GM23248 (cell line): Measurements from ENCODE around the gene STX1B. TPM values are rescaled to one million over a fixed set of nuclear protein-coding genes. Genes with fewer than 3 reads are reported as not detected.

ENCODE experiments used
- DNase-seq: peaks from one replicate; pipeline ENCODE4 v3.0.0-alpha.2; 2015
- H2AFZ ChIP-seq: fragments of 200-600 bp; sonication (generic); 2 replicates; pipeline ENCODE4 v1.6.1; 2016; ENCODE audit warnings: antibody characterized with exemption
- H3F3A ChIP-seq: fragments of 200-600 bp; sonication (generic); 2 replicates; pipeline ENCODE4 v1.6.1; 2016; ENCODE audit warnings: mild to moderate bottlenecking, antibody characterized with exemption, mixed run types; ENCODE audit not compliant: insufficient read depth
- H3K27ac ChIP-seq: fragments of 200-600 bp; sonication (generic); 2 replicates; pipeline ENCODE4 v1.5.1; 2016; ENCODE audit warnings: mild to moderate bottlenecking
- H3K27me3 ChIP-seq: fragments of 200-600 bp; sonication (generic); replicated peaks from 2 replicates; pipeline ENCODE4 v1.6.1; 2016; ENCODE audit warnings: mild to moderate bottlenecking; ENCODE audit not compliant: insufficient read depth
- H3K36me3 ChIP-seq: fragments of 200-600 bp; sonication (generic); 2 replicates; pipeline ENCODE4 v1.6.1; 2016; ENCODE audit warnings: low read depth, mild to moderate bottlenecking
- H3K4me1 ChIP-seq: fragments of 200-600 bp; sonication (generic); 2 replicates; pipeline ENCODE4 v1.6.1; 2016; ENCODE audit warnings: mild to moderate bottlenecking; ENCODE audit not compliant: insufficient read depth
- H3K4me2 ChIP-seq: fragments of 200-600 bp; sonication (generic); one replicate; pipeline ENCODE4 v1.6.1; 2016; ENCODE audit warnings: mild to moderate bottlenecking; ENCODE audit not compliant: unreplicated experiment
- H3K4me3 ChIP-seq: fragments of 200-600 bp; sonication (generic); 2 replicates; pipeline ENCODE4 v1.5.1; 2016; ENCODE audit warnings: mild to moderate bottlenecking
- H3K79me2 ChIP-seq: fragments of 200-600 bp; sonication (generic); 2 replicates; pipeline ENCODE4 v1.6.1; 2016; ENCODE audit warnings: mild to moderate bottlenecking; ENCODE audit not compliant: insufficient read depth
- H3K9ac ChIP-seq: fragments of 200-600 bp; sonication (generic); 2 replicates; pipeline ENCODE4 v1.6.1; 2016; ENCODE audit warnings: mild to moderate bottlenecking
- H3K9me2 ChIP-seq: fragments of 200-600 bp; sonication (generic); 2 replicates; pipeline ENCODE4 v1.6.1; 2016; ENCODE audit warnings: mixed run types, mild to moderate bottlenecking, moderate library complexity; ENCODE audit not compliant: insufficient read depth
- H3K9me3 ChIP-seq: fragments of 200-600 bp; sonication (generic); one replicate; pipeline ENCODE4 v1.6.1; 2017; ENCODE audit warnings: low read depth
- H4K20me1 ChIP-seq: fragments of 200-600 bp; sonication (generic); 2 replicates; pipeline ENCODE4 v1.6.0; 2016; ENCODE audit not compliant: insufficient read depth
- EZH2 ChIP-seq: fragments of 200-600 bp; sonication (generic); IDR thresholded peaks from 2 replicates; pipeline ENCODE4 v1.6.1; 2018; ENCODE audit warnings: antibody characterized with exemption, mild to moderate bottlenecking; ENCODE audit not compliant: insufficient read depth, poor library complexity, severe bottlenecking
- EZH2phosphoT487 ChIP-seq: fragments of 200-600 bp; sonication (generic); IDR thresholded peaks from 2 replicates; pipeline ENCODE4 v1.6.1; 2018; ENCODE audit warnings: antibody characterized with exemption, moderate library complexity, mild to moderate bottlenecking, low read depth; ENCODE audit not compliant: insufficient read depth
- WGBS, 2 experiments: methylation state at CpG; one replicate each; pipeline ENCODE4 v1.1.6; 2015 to 2017; ENCODE audit warnings: low lambda C conversion rate in 2 of 2, low coverage in 1 of 2; ENCODE audit errors: missing lambda C conversion rate in 2 of 2; 5-methylcytosine and 5-hydroxymethylcytosine counted together
- in situ Hi-C: fragments of 300-500 bp; cut with MboI; formaldehyde crosslinking; loops from 2 replicates; pipeline ENCODE4 v1.15.0; 2020
- polyA plus RNA-seq: library from polyadenylated mRNA; unstranded; fragments of >200 nt; fragmentation: Nextera tagmentation; extraction: Ambion mirVana; gene quantifications from 2 replicates; pipeline ENCODE4 v1.2.1, GENCODE V29; 2016
- total RNA-seq: library from RNA; depleted of rRNA; stranded (reverse); fragments of >200 nt; shearing (Covaris generic); gene quantifications from 2 replicates; pipeline ENCODE4 v1.2.3, GENCODE V29; 2014

Gene STX1B
- total and polyA plus RNA-seq, 2 experiments from 2014 or later = 0.23 to 2.3 TPM

DNA sequence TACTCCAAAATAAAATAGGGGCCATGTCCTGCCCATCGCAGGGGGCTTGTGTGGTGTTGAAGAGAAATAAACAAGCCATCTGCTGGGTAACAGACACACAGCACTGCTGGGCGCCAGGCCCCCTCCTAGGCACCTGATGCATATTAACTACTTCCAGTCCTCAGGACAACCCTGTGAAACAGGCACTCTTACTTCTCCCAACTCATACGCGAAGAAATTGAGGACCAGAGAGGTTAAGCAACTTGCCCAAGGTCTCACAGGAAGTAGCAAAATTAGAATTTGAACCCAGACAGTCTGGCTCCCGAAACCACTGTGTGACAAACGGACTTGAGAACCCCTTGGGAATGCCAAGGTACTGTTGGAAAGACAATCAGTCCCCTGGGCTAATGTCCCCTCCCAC is 2.8 kb downstream of the STX1B start:
- TF ChIP-seq EZH2 (no peak), EZH2phosphoT487 (no peak)
- no peak overlapping the region for H3K9ac ChIP-seq
- H4K20me1 ChIP-seq = no peaks in the 10 kb centered on the region
- in situ Hi-C loops = no loop called here
- DNase-seq = no peak
- no peak overlapping the region for H2AFZ ChIP-seq
- no peaks in the 10 kb centered on the region for H3K9me3 ChIP-seq
- H3K9me2 ChIP-seq = no peaks in the 10 kb centered on the region
- H3K79me2 ChIP-seq = no peaks in the 10 kb centered on the region
- H3K36me3 ChIP-seq = no peaks in the 10 kb centered on the region
- 65 to 66% methylated on average over 6 of the region's 6 CpGs for WGBS, 2 experiments
- H3K4me2 ChIP-seq = no peak overlapping the region
- 0 out of 2 replicates have a peak, but pooled peaks cover 8% of the 10 kb centered on the region for H3F3A ChIP-seq
- no peak overlapping the region for H3K4me3 ChIP-seq
- peaks cover 17% of the 10 kb centered on the region for H3K4me1 ChIP-seq
- H3K27me3 ChIP-seq = no peaks in the 10 kb centered on the region
- H3K27ac ChIP-seq = no peak overlapping the region

DNA sequence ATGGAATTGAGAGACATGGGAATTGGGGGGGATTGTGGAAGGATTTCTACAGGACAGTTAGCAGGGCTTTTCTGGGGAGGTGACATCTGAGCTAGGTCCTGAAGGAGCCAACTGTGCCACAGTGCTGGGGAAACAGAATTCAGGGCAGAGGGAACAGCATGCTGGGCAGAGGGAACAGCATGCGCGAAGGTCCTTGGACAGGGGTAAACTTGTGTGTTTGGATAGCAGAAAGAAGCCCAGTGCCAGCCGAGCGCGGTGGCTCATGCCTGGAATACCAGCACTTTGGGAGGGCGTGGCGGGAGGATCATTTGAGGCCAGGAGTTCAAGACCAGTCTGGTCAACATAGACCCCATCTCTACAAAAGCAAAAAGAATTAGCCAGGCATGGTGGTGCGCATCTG is 3.8 kb downstream of the STX1B start:
- Histone ChIP-seq H3K36me3 (no peaks in the 10 kb centered on the region), H3K27me3 (no peaks in the 10 kb centered on the region), H3K4me2 (no peak overlapping the region), H3K4me1 (peaks cover 17% of the 10 kb centered on the region), H3K9me3 (no peaks in the 10 kb centered on the region), H3K79me2 (no peaks in the 10 kb centered on the region), H4K20me1 (no peaks in the 10 kb centered on the region), H3F3A (0 out of 2 replicates have a peak, but pooled peaks cover 8% of the 10 kb centered on the region), H3K9ac (no peak overlapping the region), H2AFZ (no peak overlapping the region), H3K9me2 (no peaks in the 10 kb centered on the region), H3K4me3 (no peak overlapping the region), H3K27ac (no peak overlapping the region)
- no peak for DNase-seq
- WGBS, 2 experiments = 96 to 98% methylated on average over 8 of the region's 8 CpGs
- TF ChIP-seq EZH2phosphoT487 (no peak), EZH2 (no peak)
- in situ Hi-C loops = no loop called here

DNA sequence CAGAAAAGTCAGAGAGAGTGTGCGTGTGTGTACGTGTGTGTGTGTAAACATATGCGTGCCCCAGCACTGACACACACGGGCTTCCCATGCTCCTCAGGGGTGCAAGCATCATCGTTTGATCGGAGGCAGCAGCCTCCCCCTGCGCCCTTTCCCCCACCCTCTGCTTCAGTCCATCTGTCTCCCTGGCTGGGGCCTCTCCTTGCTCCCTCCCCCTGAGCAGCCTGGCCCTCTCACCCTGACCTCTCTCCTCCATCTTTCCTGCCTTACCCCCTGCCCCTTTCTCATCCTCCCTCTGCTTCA is 4.4 kb downstream of the STX1B start:
- WGBS, 2 experiments = 63 to 67% methylated on average over 5 to 7 of the region's 7 CpGs
- Histone ChIP-seq H4K20me1 (no peaks in the 10 kb centered on the region), H3K27me3 (no peaks in the 10 kb centered on the region), H3K27ac (no peak overlapping the region), H3K9ac (no peak overlapping the region), H3K9me2 (no peaks in the 10 kb centered on the region), H3K4me3 (no peak overlapping the region), H3K79me2 (no peaks in the 10 kb centered on the region), H3F3A (0 out of 2 replicates have a peak, but pooled peaks cover 8% of the 10 kb centered on the region), H3K9me3 (no peaks in the 10 kb centered on the region), H3K4me2 (no peak overlapping the region), H2AFZ (no peak overlapping the region), H3K36me3 (no peaks in the 10 kb centered on the region), H3K4me1 (peaks cover 16% of the 10 kb centered on the region)
- TF ChIP-seq EZH2 (no peak), EZH2phosphoT487 (no peak)
- in situ Hi-C loops = no loop called here
- DNase-seq = no peak

DNA sequence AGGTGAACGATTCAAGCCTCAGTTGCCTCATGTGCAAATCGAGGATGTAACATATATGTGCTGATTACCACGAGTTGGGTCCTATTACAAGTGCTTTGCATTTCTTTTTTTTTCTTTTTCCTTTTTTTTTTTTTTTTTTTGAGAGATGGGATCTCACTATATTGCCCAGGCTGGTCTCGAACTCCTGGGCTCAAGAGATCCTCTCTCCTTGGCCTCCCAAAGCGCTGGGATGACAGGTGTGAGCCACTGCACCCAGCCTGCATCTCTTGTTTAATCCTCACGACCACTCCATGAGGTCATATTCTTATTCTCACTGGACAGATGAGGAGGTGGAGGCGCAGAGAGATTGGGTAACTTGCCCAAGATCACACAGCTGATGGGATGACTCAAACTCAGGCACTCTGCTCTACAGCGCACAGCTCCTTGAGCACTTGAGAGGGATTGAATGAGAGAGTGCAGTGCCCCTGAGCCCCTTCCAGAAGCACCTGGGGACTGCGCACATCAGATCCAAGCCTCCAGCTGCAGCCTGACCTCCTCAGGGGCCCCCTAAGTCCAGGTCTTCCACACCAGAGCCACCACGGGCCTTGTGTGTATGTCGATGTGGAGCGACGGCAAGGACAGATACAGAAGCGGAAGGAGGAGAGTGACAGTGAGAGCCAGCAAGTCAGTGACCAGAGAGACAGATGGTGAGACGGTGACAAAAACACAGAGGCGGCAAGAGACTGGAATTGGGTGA is 4.9 kb downstream of the STX1B start:
- no peaks in the 10 kb centered on the region for H3K9me3 ChIP-seq
- no peak overlapping the region for H3K9ac ChIP-seq
- no peak overlapping the region for H3K4me2 ChIP-seq
- in situ Hi-C loops = no loop called here
- no peaks in the 10 kb centered on the region for H3K27me3 ChIP-seq
- no peak overlapping the region for H3K27ac ChIP-seq
- H3F3A ChIP-seq = 0 out of 2 replicates have a peak, but pooled peaks cover 8% of the 10 kb centered on the region
- H3K9me2 ChIP-seq = no peaks in the 10 kb centered on the region
- TF ChIP-seq EZH2phosphoT487 (no peak), EZH2 (no peak)
- no peak overlapping the region for H2AFZ ChIP-seq
- no peak overlapping the region for H3K4me3 ChIP-seq
- DNase-seq = no peak
- WGBS, 2 experiments = 78 to 81% methylated on average over 16 of the region's 16 CpGs
- H3K79me2 ChIP-seq = no peaks in the 10 kb centered on the region
- no peaks in the 10 kb centered on the region for H4K20me1 ChIP-seq
- no peaks in the 10 kb centered on the region for H3K36me3 ChIP-seq
- H3K4me1 ChIP-seq = peaks cover 13% of the 10 kb centered on the region
